NB4 (cell line): ENCODE measurements around the gene CDCP2.

ENCODE experiments used
- CTCF ChIP-seq: IDR thresholded peaks from one replicate; pipeline ENCODE4 v1.5.1; 2012; ENCODE audit warnings: low read depth, low read length
- POLR2A ChIP-seq: IDR thresholded peaks from 2 replicates; pipeline ENCODE4 v1.6.1; 2011; ENCODE audit warnings: mild to moderate bottlenecking; ENCODE audit not compliant: insufficient read length; ENCODE audit errors: extremely low read depth

GRCh38 chr1:54144366-54144765 is 8.4 kb downstream of the CDCP2 start:
- no peak for TF ChIP-seq CTCF
- TF ChIP-seq POLR2A, result no peak
